Endothelial cell of umbilical vein (primary cell): ENCODE data around the gene OSBP2. TPM values are rescaled to one million over a fixed set of nuclear protein-coding genes. Genes with fewer than 3 reads are reported as not detected.

Experiments used
- BruUV-seq: library from RNA; stranded (reverse); fragments of 400-500 nt; replicated peaks from 2 replicates; lab custom pipeline; 2021; lab: Mats Ljungman, UMichigan
- CTCF ChIA-PET: fragments of 300-600, 350-600 bp; sonication (Branson Sonifier 250); formaldehyde crosslinking; loops from one replicate; lab custom pipeline; 2021; ENCODE audit warnings: antibody characterized with exemption, inconsistent platforms; lab: Charles Lee
- POLR2A ChIA-PET: fragments of 300-600, 350-600 bp; sonication (Branson Sonifier 250); formaldehyde crosslinking; loops from one replicate; lab custom pipeline; 2021; ENCODE audit warnings: antibody characterized with exemption, inconsistent platforms; lab: Charles Lee
- DNase-seq: peaks from one replicate; pipeline ENCODE4 v3.0.0-alpha.2; 2011; ENCODE audit warnings: low read depth, low spot score
- FAIRE-seq: peaks from 2 replicates; lab custom pipeline; 2011; peaks lifted over from hg19 to GRCh38; lab: Jason Lieb, UNC
- H2AFZ ChIP-seq: 2 replicates; pipeline ENCODE4 v1.6.0; 2012; ENCODE audit warnings: low read depth, low read length, control low read depth, inconsistent platforms
- H3K27ac ChIP-seq: 2 replicates; pipeline ENCODE4 v1.5.1; 2011; ENCODE audit warnings: low read depth, mild to moderate bottlenecking, control low read depth, low read length, moderate library complexity; ENCODE audit not compliant: insufficient read depth
- H3K27me3 ChIP-seq, 2 experiments: 2 replicates each; pipeline versions ENCODE4 v1.6.0 to v1.6.1; 2011; ENCODE audit warnings: low read length in 2 of 2, mixed read lengths in 1 of 2; ENCODE audit not compliant: control insufficient read depth in 2 of 2, insufficient read depth in 2 of 2
- H3K36me3 ChIP-seq, 2 experiments: 2 replicates in 1 of 2; 3 replicates in 1 of 2; pipeline ENCODE4 v1.5.1; 2011; ENCODE audit warnings: low read length in 2 of 2, mild to moderate bottlenecking in 1 of 2, moderate library complexity in 1 of 2; ENCODE audit not compliant: control insufficient read depth in 2 of 2, insufficient read depth in 2 of 2; ENCODE audit errors: extremely low read depth in 1 of 2
- H3K4me1 ChIP-seq: 3 replicates; pipeline ENCODE4 v1.5.1; 2011; ENCODE audit warnings: mild to moderate bottlenecking, low read length; ENCODE audit not compliant: control insufficient read depth, insufficient read depth; ENCODE audit errors: extremely low read depth
- H3K4me2 ChIP-seq: 2 replicates; pipeline ENCODE4 v1.6.1; 2011; ENCODE audit warnings: low read length, control low read depth, mixed read lengths; ENCODE audit not compliant: insufficient read depth
- H3K4me3 ChIP-seq, 3 experiments: fragments of 200-600 bp in 1 of 3; sonication (generic), shearing (Covaris generic) in 1 of 3; replicated peaks in 1 of 3; 2 replicates each; pipeline ENCODE4 v1.5.1; 2011 to 2016; ENCODE audit warnings: control low read depth in 3 of 3, low read length in 3 of 3, mild to moderate bottlenecking in 2 of 3, inconsistent platforms in 1 of 3, low read depth in 1 of 3, moderate library complexity in 1 of 3; ENCODE audit not compliant: insufficient read depth in 1 of 3
- H3K79me2 ChIP-seq: 2 replicates; pipeline ENCODE4 v1.6.0; 2012; ENCODE audit warnings: low read length, inconsistent platforms; ENCODE audit not compliant: control insufficient read depth, insufficient read depth
- H3K9ac ChIP-seq: replicated peaks from 2 replicates; pipeline ENCODE3; 2011; ENCODE audit warnings: low read length, control low read depth; ENCODE audit not compliant: insufficient read depth; ENCODE audit errors: extremely low read depth
- H3K9me1 ChIP-seq: replicated peaks from 3 replicates; pipeline ENCODE4 v1.6.0; 2011; ENCODE audit warnings: mild to moderate bottlenecking, low read length; ENCODE audit not compliant: control insufficient read depth, insufficient read depth; ENCODE audit errors: extremely low read depth
- H3K9me3 ChIP-seq: replicated peaks from 2 replicates; pipeline ENCODE4 v1.5.1; 2012; ENCODE audit warnings: low read length, inconsistent platforms; ENCODE audit not compliant: control insufficient read depth, insufficient read depth
- H4K20me1 ChIP-seq: replicated peaks from 2 replicates; pipeline ENCODE3; 2011; ENCODE audit warnings: mild to moderate bottlenecking, low read length; ENCODE audit not compliant: control insufficient read depth, insufficient read depth; ENCODE audit errors: extremely low read depth
- CTCF ChIP-seq, 2 donors: IDR thresholded peaks; 1 replicate in 1 of 2; 2 replicates in 1 of 2; pipeline ENCODE4 v1.5.1; 2011; ENCODE audit warnings: low read length in 2 of 2, mild to moderate bottlenecking in 2 of 2, moderate library complexity in 2 of 2, control low read depth in 1 of 2, inconsistent platforms in 1 of 2, low read depth in 1 of 2; ENCODE audit not compliant: insufficient read depth in 1 of 2; ENCODE audit errors: extremely low read depth in 1 of 2
- EZH2 ChIP-seq: IDR thresholded peaks from 2 replicates; pipeline ENCODE4 v1.6.1; 2012; ENCODE audit warnings: borderline replicate concordance, low read depth, mild to moderate bottlenecking, moderate library complexity, low read length, inconsistent platforms; ENCODE audit not compliant: severe bottlenecking
- FOS ChIP-seq: IDR thresholded peaks from 2 replicates; pipeline ENCODE4 v1.6.1; 2011; ENCODE audit warnings: mild to moderate bottlenecking, low read length, moderate library complexity, borderline replicate concordance; ENCODE audit not compliant: insufficient read depth
- GATA2 ChIP-seq: IDR thresholded peaks from 2 replicates; pipeline ENCODE4 v1.7.0; 2011; ENCODE audit warnings: low read depth, mild to moderate bottlenecking, moderate library complexity, mixed read lengths, low read length; ENCODE audit not compliant: insufficient read length, insufficient read depth
- JUN ChIP-seq: IDR thresholded peaks from 2 replicates; pipeline ENCODE4 v1.6.1; 2011; ENCODE audit warnings: borderline replicate concordance, low read depth; ENCODE audit not compliant: insufficient read length, insufficient read depth
- MAX ChIP-seq: IDR thresholded peaks from 2 replicates; pipeline ENCODE4 v1.6.1; 2011; ENCODE audit not compliant: insufficient read depth, insufficient read length
- MYC ChIP-seq: IDR thresholded peaks from one replicate; pipeline ENCODE4 v1.6.1; 2011; ENCODE audit warnings: mild to moderate bottlenecking, low read depth, low read length
- POLR2A ChIP-seq: IDR thresholded peaks from 2 replicates; pipeline ENCODE4 v1.6.1; 2012; ENCODE audit warnings: low read depth, mild to moderate bottlenecking, control low read depth, low read length
- POLR2AphosphoS5 ChIP-seq: IDR thresholded peaks from 2 replicates; pipeline ENCODE4 v1.6.1; 2012; ENCODE audit warnings: low read depth, mild to moderate bottlenecking, control low read depth, low read length, moderate library complexity; ENCODE audit not compliant: insufficient read depth
- dilution Hi-C: fragments of 300-500 bp; cut with MboI; formaldehyde crosslinking; loops from one replicate; pipeline ENCODE4 v1.15.0; 2019; ENCODE audit warnings: low sequenced_read_pairs; ENCODE audit not compliant: extremely low pct_ligation_motif_present
- intact Hi-C: fragments of 100-400 bp; cut with micrococcal nuclease; formaldehyde crosslinking; loops from one replicate; pipeline ENCODE4 v1.10.0; 2022
- polyA plus RNA-seq, 4 experiments: library from polyadenylated mRNA; depleted of rRNA in 3 of 4; stranded (reverse) in 3 of 4; unstranded in 1 of 4; fragments of >200 nt; gene quantifications; 2 replicates each; pipeline versions ENCODE4 v1.2.1 to v1.2.3, GENCODE V29; 2011 to 2012; ENCODE audit warnings: missing spikeins in 1 of 4
- total RNA-seq: library from RNA; stranded (reverse); gene quantifications from 2 replicates; pipeline ENCODE4 v1.2.3, GENCODE V29; 2021

The OSBP2 gene
- total and polyA plus RNA-seq, 2 donors (not counting 3 experiments of a cell fraction or from before 2014, with no cell fraction given) = 4.1 to 7.5 TPM

GRCh38 chr22:30876915-30877553 lies 182.4 kb downstream of the OSBP2 start:
- no peak for DNase-seq

More at GRCh38 chr22:30876915-30877553, 182.4 kb downstream of the OSBP2 start:
- Histone ChIP-seq H3K79me2 (no peaks in the 10 kb centered on the region), H3K4me3 (no peak overlapping the region), H3K27me3 (no peaks in the 10 kb centered on the region), H3K9ac (no peak overlapping the region), H3K9me3 (no peaks in the 10 kb centered on the region), H4K20me1 (no peaks in the 10 kb centered on the region), H3K4me2 (no peak overlapping the region), H2AFZ (no peak overlapping the region), H3K27ac (no peak overlapping the region), H3K36me3 (no peaks in the 10 kb centered on the region), H3K9me1 (no peaks in the 10 kb centered on the region), H3K4me1 (no peaks in the 10 kb centered on the region)
- ChIA-PET CTCF (interaction anchor here (0.7 to 1.0 kb wide), 3 partner anchors 26 to 114 kb away, joined by 3 to 5 read pairs (median 4); no protein-coding TSS in a partner anchor), POLR2A (no interaction called here)
- dilution Hi-C loops = no loop called here
- BruUV-seq = no TSS peak
- intact Hi-C loops = no loop called here
- no peak for FAIRE-seq
- TF ChIP-seq POLR2AphosphoS5 = no peak
- no peak for TF ChIP-seq FOS
- no peak for TF ChIP-seq CTCF (IDR thresholded peaks at IDR 0.05; ENCODE audit: extremely low read depth in 1 of 2, insufficient read depth in 1 of 2, low read depth in 1 of 2, low read length in 2 of 2)
- no peak for TF ChIP-seq MYC
- TF ChIP-seq JUN = no peak
- TF ChIP-seq EZH2 = no peak
- TF ChIP-seq MAX = no peak
- TF ChIP-seq POLR2A = no peak
- TF ChIP-seq GATA2 = no peak
